T-helper 17 cell (primary cell): ENCODE measurements around the gene ZNHIT6. TPM values are rescaled to one million over a fixed set of nuclear protein-coding genes. Genes with fewer than 3 reads are reported as not detected.

Source experiments
- ATAC-seq: fragments of 150-1000 bp; cut with Tn5 transposase; 2 replicates; pipeline ENCODE4 v1.10.0; 2021; ENCODE audit warnings: mild to moderate bottlenecking, moderate library complexity
- DNase-seq, 3 donors: peaks; one replicate each; pipeline versions ENCODE4 v3.0.0 to v3.0.0-alpha.2; 2020 to 2021
- H3K9me3 ChIP-seq: one replicate; pipeline ENCODE4 v1.7.0; 2013; ENCODE audit warnings: low read length, mild to moderate bottlenecking; ENCODE audit not compliant: control insufficient read depth, poor library complexity, severe bottlenecking
- H3K27ac Mint-ChIP-seq: one replicate; pipeline ENCODE4 v1.8.0; 2022; ENCODE audit warnings: mild to moderate bottlenecking, moderate library complexity, mixed read lengths
- H3K27me3 Mint-ChIP-seq: one replicate; pipeline ENCODE4 v1.8.0; 2022; ENCODE audit warnings: mixed read lengths
- H3K36me3 Mint-ChIP-seq: one replicate; pipeline ENCODE4 v1.8.0; 2022; ENCODE audit warnings: low read depth, mixed read lengths
- H3K4me1 Mint-ChIP-seq: one replicate; pipeline ENCODE4 v1.8.0; 2022; ENCODE audit warnings: mild to moderate bottlenecking, mixed read lengths
- H3K4me3 Mint-ChIP-seq: one replicate; pipeline ENCODE4 v1.8.0; 2022; ENCODE audit warnings: mild to moderate bottlenecking, moderate library complexity, mixed read lengths
- total RNA-seq, 4 donors: library from RNA in 2 of 4; stranded (reverse) in 2 of 4; gene quantifications; one replicate each; pipeline ENCODE4 v1.2.3 and lab custom pipeline; 2022 to 2026

The ZNHIT6 gene
- total RNA-seq, 2 donors from 2014 or later: 15.9 TPM

GRCh38 chr1:85624361-85624760 lies 83.9 kb downstream of the ZNHIT6 start:
- H3K4me3 Mint-ChIP-seq: no peak overlapping the region
- no peaks in the 10 kb centered on the region for H3K27me3 Mint-ChIP-seq
- no peak overlapping the region for H3K27ac Mint-ChIP-seq
- H3K36me3 Mint-ChIP-seq: peaks cover 8% of the 10 kb centered on the region
- H3K4me1 Mint-ChIP-seq: peaks cover 2% of the 10 kb centered on the region
- ATAC-seq (no peak), DNase-seq (no peak)
- H3K9me3 ChIP-seq: peaks cover 4% of the 10 kb centered on the region

- no peak for ATAC-seq
- H3K4me1 Mint-ChIP-seq: no peaks in the 10 kb centered on the region
- peaks cover 8% of the 10 kb centered on the region for H3K36me3 Mint-ChIP-seq
- H3K9me3 ChIP-seq: peaks cover 4% of the 10 kb centered on the region
- no peaks in the 10 kb centered on the region for H3K27me3 Mint-ChIP-seq
- H3K4me3 Mint-ChIP-seq: no peak overlapping the region
- no peak for DNase-seq
- no peak overlapping the region for H3K27ac Mint-ChIP-seq
These were observed 85.2 kb downstream of the ZNHIT6 start for GRCh38 chr1:85623061-85623471.

- ATAC-seq (no peak), DNase-seq (no peak)
- H3K9me3 ChIP-seq: peaks cover 4% of the 10 kb centered on the region
- Mint-ChIP-seq H3K4me1 (no peaks in the 10 kb centered on the region), H3K36me3 (peaks cover 8% of the 10 kb centered on the region), H3K4me3 (no peak overlapping the region), H3K27ac (no peak overlapping the region), H3K27me3 (no peaks in the 10 kb centered on the region)
These were observed 86.8 kb downstream of the ZNHIT6 start for GRCh38 chr1:85621430-85621829.

GRCh38 chr1:85617633-85618100 lies 90.6 kb downstream of the ZNHIT6 start:
- peaks cover 7% of the 10 kb centered on the region for H3K36me3 Mint-ChIP-seq
- no peak for DNase-seq
- H3K9me3 ChIP-seq: peaks cover 1% of the 10 kb centered on the region
- no peaks in the 10 kb centered on the region for H3K4me1 Mint-ChIP-seq
- no peak overlapping the region for H3K4me3 Mint-ChIP-seq
- H3K27ac Mint-ChIP-seq: no peak overlapping the region
- no peaks in the 10 kb centered on the region for H3K27me3 Mint-ChIP-seq
- ATAC-seq: no peak

- H3K4me1 Mint-ChIP-seq: no peaks in the 10 kb centered on the region
- no peak for DNase-seq
- no peaks in the 10 kb centered on the region for H3K27me3 Mint-ChIP-seq
- H3K27ac Mint-ChIP-seq: no peak overlapping the region
- H3K9me3 ChIP-seq: no peaks in the 10 kb centered on the region
- no peak overlapping the region for H3K4me3 Mint-ChIP-seq
- ATAC-seq: no peak
- H3K36me3 Mint-ChIP-seq: peaks cover 3% of the 10 kb centered on the region
These were observed 91.5 kb downstream of the ZNHIT6 start for GRCh38 chr1:85616736-85617135.

- DNase-seq (no peak), ATAC-seq (no peak)
- no peaks in the 10 kb centered on the region for H3K27me3 Mint-ChIP-seq
- H3K36me3 Mint-ChIP-seq: peaks cover 1% of the 10 kb centered on the region
- no peaks in the 10 kb centered on the region for H3K9me3 ChIP-seq
- no peak overlapping the region for H3K4me3 Mint-ChIP-seq
- H3K4me1 Mint-ChIP-seq: no peaks in the 10 kb centered on the region
- no peak overlapping the region for H3K27ac Mint-ChIP-seq
These were observed 91.9 kb downstream of the ZNHIT6 start for GRCh38 chr1:85616364-85616705.

GRCh38 chr1:85615586-85616363 lies 92.5 kb downstream of the ZNHIT6 start:
- DNase-seq: no peak
- Mint-ChIP-seq H3K4me1 (no peaks in the 10 kb centered on the region), H3K27me3 (no peaks in the 10 kb centered on the region), H3K4me3 (no peak overlapping the region), H3K36me3 (no peaks in the 10 kb centered on the region), H3K27ac (no peak overlapping the region)
- H3K9me3 ChIP-seq: no peaks in the 10 kb centered on the region
- no peak for ATAC-seq

GRCh38 chr1:85612704-85613361 lies 95.4 kb downstream of the ZNHIT6 start:
- no peak overlapping the region for H3K27ac Mint-ChIP-seq
- H3K27me3 Mint-ChIP-seq: no peaks in the 10 kb centered on the region
- H3K4me3 Mint-ChIP-seq: no peak overlapping the region
- H3K9me3 ChIP-seq: no peaks in the 10 kb centered on the region
- H3K4me1 Mint-ChIP-seq: no peaks in the 10 kb centered on the region
- H3K36me3 Mint-ChIP-seq: no peaks in the 10 kb centered on the region
- no peak for ATAC-seq
- DNase-seq: no peak

GRCh38 chr1:85611856-85612255 lies 96.4 kb downstream of the ZNHIT6 start:
- Mint-ChIP-seq H3K4me1 (no peaks in the 10 kb centered on the region), H3K4me3 (no peak overlapping the region)

GRCh38 chr1:85611425-85611824 lies 96.8 kb downstream of the ZNHIT6 start:
- Mint-ChIP-seq H3K27ac (no peak overlapping the region), H3K36me3 (no peaks in the 10 kb centered on the region), H3K4me1 (no peaks in the 10 kb centered on the region), H3K27me3 (no peaks in the 10 kb centered on the region), H3K4me3 (no peak overlapping the region)
- no peaks in the 10 kb centered on the region for H3K9me3 ChIP-seq
- ATAC-seq (no peak), DNase-seq (no peak)

More at GRCh38 chr1:85611856-85612255, 96.4 kb downstream of the ZNHIT6 start:
- DNase-seq (no peak), ATAC-seq (no peak)
- no peaks in the 10 kb centered on the region for H3K27me3 Mint-ChIP-seq
- H3K36me3 Mint-ChIP-seq: no peaks in the 10 kb centered on the region
- no peak overlapping the region for H3K27ac Mint-ChIP-seq
- no peaks in the 10 kb centered on the region for H3K9me3 ChIP-seq

- ATAC-seq (no peak), DNase-seq (no peak)
- H3K36me3 Mint-ChIP-seq: no peaks in the 10 kb centered on the region
- H3K9me3 ChIP-seq: no peaks in the 10 kb centered on the region
- no peak overlapping the region for H3K27ac Mint-ChIP-seq
- H3K4me1 Mint-ChIP-seq: no peaks in the 10 kb centered on the region
- H3K27me3 Mint-ChIP-seq: no peaks in the 10 kb centered on the region
- no peak overlapping the region for H3K4me3 Mint-ChIP-seq
These were observed 98.3 kb downstream of the ZNHIT6 start for GRCh38 chr1:85609976-85610375.

GRCh38 chr1:85608851-85609250 lies 99.4 kb downstream of the ZNHIT6 start:
- Mint-ChIP-seq H3K27me3 (no peaks in the 10 kb centered on the region), H3K36me3 (no peaks in the 10 kb centered on the region), H3K27ac (no peak overlapping the region), H3K4me3 (no peak overlapping the region), H3K4me1 (no peaks in the 10 kb centered on the region)
- ATAC-seq (no peak), DNase-seq (no peak)
- H3K9me3 ChIP-seq: no peaks in the 10 kb centered on the region

- H3K27me3 Mint-ChIP-seq: no peaks in the 10 kb centered on the region
- H3K9me3 ChIP-seq: no peaks in the 10 kb centered on the region
- H3K4me3 Mint-ChIP-seq: no peak overlapping the region
- ATAC-seq (no peak), DNase-seq (no peak)
- no peaks in the 10 kb centered on the region for H3K36me3 Mint-ChIP-seq
- H3K4me1 Mint-ChIP-seq: no peaks in the 10 kb centered on the region
- H3K27ac Mint-ChIP-seq: no peak overlapping the region
These were observed 100.3 kb downstream of the ZNHIT6 start for GRCh38 chr1:85607921-85608265.
